NCI-H1417 (cell line): ENCODE data around the gene NUDT4.
A peak's percentile ranks its signal among the peaks of the same experiment; 100 is the strongest.
"Not testable (repeated sequence)": the region's sequence is repeated elsewhere in the genome, so short reads cannot be mapped to it uniquely, and the experiment has no call there.

Source experiments
- DNase-seq, 3 experiments: peaks; one replicate each; lab custom pipeline; 2025; lab: John Stamatoyannopoulos, UW

The NUDT4 gene

GRCh38 chr12:93368766-93369165, 9.0 kb upstream of the NUDT4 start:
- DNase-seq = no peak

GRCh38 chr12:93369505-93369904, 8.2 kb upstream of the NUDT4 start:
- no peak for DNase-seq

GRCh38 chr12:93370947-93371346, 6.8 kb upstream of the NUDT4 start:
- no peak for DNase-seq

GRCh38 chr12:93373961-93374656, 3.6 kb upstream of the NUDT4 start:
- DNase-seq = no peak

- no peak for DNase-seq
Observed at GRCh38 chr12:93375906-93376305, 1.8 kb upstream of the NUDT4 start.

- peak in 1 of 3 experiments; percentile 55 for DNase-seq
Observed at GRCh38 chr12:93376436-93377251, 1.1 kb upstream of the NUDT4 start.

GRCh38 chr12:93378196-93378997, 672 bp downstream of the NUDT4 start:
- peak; percentile 59 to 82 (median 69) for DNase-seq

GRCh38 chr12:93378998-93379325, 1.2 kb downstream of the NUDT4 start:
- peak; percentile 59 to 82 (median 61) for DNase-seq

- DNase-seq = peak in 2 of 3 experiments; percentile 54 to 57
Observed at GRCh38 chr12:93379326-93379980, 1.7 kb downstream of the NUDT4 start.

GRCh38 chr12:93379981-93380361, 2.2 kb downstream of the NUDT4 start:
- peak in 1 of 3 experiments; percentile 39 for DNase-seq

- peak in 1 of 3 experiments; percentile 66 for DNase-seq
Observed at GRCh38 chr12:93380480-93381121, 2.9 kb downstream of the NUDT4 start.

GRCh38 chr12:93381161-93381975, 3.6 kb downstream of the NUDT4 start:
- DNase-seq = peak in 1 of 3 experiments; percentile 38

- DNase-seq = not testable (repeated sequence)
Observed at GRCh38 chr12:93381976-93382437, 4.3 kb downstream of the NUDT4 start.

GRCh38 chr12:93387780-93388179, 10.1 kb downstream of the NUDT4 start:
- no peak for DNase-seq

- DNase-seq = no peak
Observed at GRCh38 chr12:93390031-93390430, 12.3 kb downstream of the NUDT4 start.

GRCh38 chr12:93390549-93391297, 13.0 kb downstream of the NUDT4 start:
- DNase-seq = no peak

GRCh38 chr12:93393425-93393824, 15.7 kb downstream of the NUDT4 start:
- DNase-seq = no peak

GRCh38 chr12:93397412-93397811, 19.7 kb downstream of the NUDT4 start:
- no peak for DNase-seq

GRCh38 chr12:93399183-93399863, 21.6 kb downstream of the NUDT4 start:
- not testable (repeated sequence) for DNase-seq
